Tibial artery (tissue), 4 donors: ENCODE data around the gene DNAI7.

Experiments
- DNase-seq, 2 donors: peaks; one replicate each; pipeline ENCODE4 v3.0.0-alpha.2; 2019
- H3K27ac ChIP-seq, 2 donors: fragments of 200-600 bp; sonication (generic) in 1 of 2; 1 replicate in 1 of 2; 2 replicates in 1 of 2; pipeline ENCODE4 v1.5.1; 2018 to 2019; ENCODE audit warnings: mild to moderate bottlenecking in 1 of 2
- H3K27me3 ChIP-seq, 2 donors: fragments of 200-600 bp; sonication (generic) in 1 of 2; one replicate each; pipeline versions ENCODE4 v1.5.1 to v1.6.0; 2016 to 2019
- H3K36me3 ChIP-seq, 3 donors: fragments of 200-600 bp; sonication (generic) in 2 of 3; one replicate each; pipeline ENCODE4 v1.5.1; 2016 to 2019; ENCODE audit warnings: mild to moderate bottlenecking in 2 of 3
- H3K4me1 ChIP-seq, 4 donors: fragments of 200-600 bp; sonication (generic) in 2 of 4; 1 replicate in 3 of 4; 2 replicates in 1 of 4; pipeline ENCODE4 v1.5.1; 2016 to 2019
- H3K4me3 ChIP-seq, 2 donors: fragments of 200-600 bp; sonication (generic) in 1 of 2; 1 replicate in 1 of 2; 2 replicates in 1 of 2; pipeline ENCODE4 v1.5.1; 2018 to 2019; ENCODE audit warnings: mild to moderate bottlenecking in 2 of 2
- H3K9me3 ChIP-seq, 3 donors: fragments of 200-600 bp; sonication (generic) in 1 of 3; one replicate each; pipeline ENCODE4 v1.5.1; 2016 to 2019
- intact Hi-C: fragments of 100-400 bp; cut with DNase I; formaldehyde crosslinking; loops from one replicate; pipeline ENCODE4 v1.15.0; 2023; ENCODE audit warnings: low total_unique reads
- TF ChIP-seq, protein P1 (sequence below), 2 experiments: fragments of 200-600 bp in 1 of 2; fragments of 450-650 bp in 1 of 2; IDR thresholded peaks; one replicate each; pipeline ENCODE4 v1.5.1; 2017 to 2019; ENCODE audit warnings: antibody characterized with exemption in 2 of 2, mild to moderate bottlenecking in 1 of 2, moderate library complexity in 1 of 2

Gene DNAI7

DNA sequence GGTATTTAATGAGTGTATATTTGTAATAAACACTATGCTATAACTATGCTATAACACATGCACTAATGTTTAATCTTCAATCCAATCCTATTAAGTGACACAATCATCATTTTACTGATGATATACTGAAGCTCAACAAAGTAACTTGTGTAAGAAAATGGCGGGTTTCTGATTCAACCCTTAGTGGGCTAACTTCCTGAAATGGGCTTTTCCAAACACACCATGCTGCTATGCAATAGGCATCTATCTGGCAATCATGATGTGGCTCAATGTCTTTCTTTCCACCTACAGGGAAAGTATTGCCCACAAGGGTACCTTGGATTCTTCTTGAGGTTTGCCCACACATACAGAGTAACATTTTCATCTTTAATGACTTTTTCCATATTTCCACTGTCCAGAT lies 48.3 kb downstream of the DNAI7 start:
- no peaks in the 10 kb centered on the region for H3K36me3 ChIP-seq
- H3K9me3 ChIP-seq = no peaks in the 10 kb centered on the region
- DNase-seq = no peak
- H3K27ac ChIP-seq = no peak overlapping the region
- H3K4me3 ChIP-seq = no peak overlapping the region
- intact Hi-C loops = no loop called here
- no peaks in the 10 kb centered on the region for H3K27me3 ChIP-seq
- peaks cover 0 to 5% (median 2%) of the 10 kb centered on the region in 4 donors for H3K4me1 ChIP-seq
- TF ChIP-seq, protein P1, sequence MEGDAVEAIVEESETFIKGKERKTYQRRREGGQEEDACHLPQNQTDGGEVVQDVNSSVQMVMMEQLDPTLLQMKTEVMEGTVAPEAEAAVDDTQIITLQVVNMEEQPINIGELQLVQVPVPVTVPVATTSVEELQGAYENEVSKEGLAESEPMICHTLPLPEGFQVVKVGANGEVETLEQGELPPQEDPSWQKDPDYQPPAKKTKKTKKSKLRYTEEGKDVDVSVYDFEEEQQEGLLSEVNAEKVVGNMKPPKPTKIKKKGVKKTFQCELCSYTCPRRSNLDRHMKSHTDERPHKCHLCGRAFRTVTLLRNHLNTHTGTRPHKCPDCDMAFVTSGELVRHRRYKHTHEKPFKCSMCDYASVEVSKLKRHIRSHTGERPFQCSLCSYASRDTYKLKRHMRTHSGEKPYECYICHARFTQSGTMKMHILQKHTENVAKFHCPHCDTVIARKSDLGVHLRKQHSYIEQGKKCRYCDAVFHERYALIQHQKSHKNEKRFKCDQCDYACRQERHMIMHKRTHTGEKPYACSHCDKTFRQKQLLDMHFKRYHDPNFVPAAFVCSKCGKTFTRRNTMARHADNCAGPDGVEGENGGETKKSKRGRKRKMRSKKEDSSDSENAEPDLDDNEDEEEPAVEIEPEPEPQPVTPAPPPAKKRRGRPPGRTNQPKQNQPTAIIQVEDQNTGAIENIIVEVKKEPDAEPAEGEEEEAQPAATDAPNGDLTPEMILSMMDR (IDR thresholded peaks at IDR 0.05) = no peak

DNA sequence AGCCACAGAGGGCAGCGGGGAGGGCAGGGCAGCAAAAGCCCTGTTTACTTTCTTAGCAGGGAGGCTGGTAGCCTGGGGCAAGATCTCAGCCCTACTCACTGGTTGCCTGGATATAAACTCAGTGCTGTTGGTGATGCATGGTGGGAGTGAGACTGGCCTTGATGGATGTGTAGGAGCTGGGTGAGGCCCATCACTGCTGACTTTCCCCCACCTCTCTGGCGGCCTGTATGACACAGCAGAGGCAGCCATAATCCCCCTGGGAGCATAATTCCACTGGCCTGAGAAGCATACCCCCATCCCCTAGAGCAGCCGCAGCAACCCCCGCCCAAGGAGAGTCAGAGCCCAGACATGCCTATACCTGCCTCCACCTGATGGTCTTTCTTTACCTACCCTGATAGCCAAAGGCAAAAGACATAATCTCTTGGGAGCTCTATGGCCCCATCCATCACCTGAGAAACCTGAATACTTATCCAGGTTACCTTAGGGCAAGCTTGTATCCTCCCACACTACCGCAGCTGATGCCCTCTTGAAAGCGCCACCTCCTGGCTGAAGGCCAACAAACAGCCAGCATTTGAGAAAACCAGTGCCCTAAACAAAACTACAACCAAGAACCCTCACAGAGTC lies 59.3 kb downstream of the DNAI7 start:
- intact Hi-C loops = no loop called here
- no peaks in the 10 kb centered on the region for H3K4me1 ChIP-seq
- H3K27ac ChIP-seq = no peak overlapping the region
- H3K9me3 ChIP-seq = peaks cover 0 to 5% (median 0%) of the 10 kb centered on the region in 3 donors
- H3K27me3 ChIP-seq = no peaks in the 10 kb centered on the region
- TF ChIP-seq, protein P1 (IDR thresholded peaks at IDR 0.05) = no peak
- DNase-seq = no peak
- no peak overlapping the region for H3K4me3 ChIP-seq
- H3K36me3 ChIP-seq = no peaks in the 10 kb centered on the region

DNA sequence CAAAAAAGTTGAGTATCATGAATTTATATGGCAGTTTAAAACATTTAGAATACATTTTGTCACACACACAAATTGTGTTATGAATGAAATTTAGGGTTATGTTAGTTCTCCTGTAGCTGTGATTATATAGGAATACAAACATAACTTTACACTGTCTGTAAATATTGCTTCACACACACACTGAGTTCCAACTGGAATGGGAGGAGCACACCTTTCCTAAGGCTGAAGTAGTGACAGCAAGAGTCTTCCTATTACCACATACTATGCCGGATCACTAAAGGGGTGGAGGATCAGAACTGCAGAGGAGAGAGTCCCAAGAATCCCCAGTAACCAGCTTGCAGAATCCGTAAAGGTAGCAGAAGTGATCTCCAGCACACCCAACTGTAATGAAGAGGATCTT lies 63.7 kb downstream of the DNAI7 start:
- H3K27ac ChIP-seq = no peak overlapping the region
- no peaks in the 10 kb centered on the region for H3K9me3 ChIP-seq
- H3K4me3 ChIP-seq = no peak overlapping the region
- TF ChIP-seq, protein P1 (IDR thresholded peaks at IDR 0.05) = no peak
- no peak for DNase-seq
- no peaks in the 10 kb centered on the region for H3K27me3 ChIP-seq
- H3K4me1 ChIP-seq = no peaks in the 10 kb centered on the region
- no peaks in the 10 kb centered on the region for H3K36me3 ChIP-seq
- intact Hi-C loops = loop anchor here (5.0 kb wide), 1 partner anchor 139 kb away; no protein-coding TSS in a partner anchor

DNA sequence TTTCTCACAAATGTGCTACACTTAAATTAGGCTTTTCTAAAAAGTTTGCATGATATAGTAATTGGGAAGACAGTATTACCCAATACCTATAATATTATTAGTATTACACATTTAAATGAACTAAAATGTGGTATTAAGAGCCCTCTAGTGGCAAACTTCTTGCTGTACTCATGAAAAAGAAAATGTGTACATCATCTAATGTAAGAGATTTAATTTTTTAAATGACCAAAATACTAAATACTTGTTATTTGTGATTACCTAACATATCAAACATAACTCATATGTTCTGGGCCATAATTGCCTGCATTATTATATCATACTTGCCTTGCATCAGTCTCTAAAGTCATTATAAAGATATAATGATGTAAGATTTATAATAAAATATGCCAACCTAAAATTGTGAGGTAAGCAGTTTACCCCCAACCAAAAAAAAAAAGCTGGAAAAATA lies 64.2 kb downstream of the DNAI7 start:
- H3K27ac ChIP-seq = no peak overlapping the region
- H3K4me3 ChIP-seq = no peak overlapping the region
- H3K4me1 ChIP-seq = no peaks in the 10 kb centered on the region
- intact Hi-C loops = loop anchor here (5.0 kb wide), 1 partner anchor 138 kb away; no protein-coding TSS in a partner anchor
- no peak for DNase-seq
- H3K9me3 ChIP-seq = no peaks in the 10 kb centered on the region
- H3K27me3 ChIP-seq = no peaks in the 10 kb centered on the region
- H3K36me3 ChIP-seq = no peaks in the 10 kb centered on the region
- TF ChIP-seq, protein P1 (IDR thresholded peaks at IDR 0.05) = peak; percentile 58 to 60

DNA sequence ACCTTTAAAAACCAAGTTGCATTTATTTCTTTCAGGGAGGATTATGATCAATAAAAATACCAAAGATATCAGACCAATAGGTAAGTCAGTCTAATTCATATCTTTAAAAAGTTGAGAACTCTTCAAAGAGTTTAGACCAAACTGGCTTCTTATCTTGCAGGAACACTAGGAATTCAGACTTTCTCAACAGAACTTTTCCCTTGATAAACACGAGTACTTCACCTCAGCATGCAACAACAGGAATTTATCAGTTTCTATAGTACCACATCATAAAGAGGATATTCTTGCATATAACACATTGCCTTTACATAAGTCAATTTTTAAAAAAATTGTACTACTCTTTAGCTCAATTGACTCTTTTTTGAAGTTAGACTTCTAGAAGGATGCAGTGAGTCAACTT lies 68.2 kb downstream of the DNAI7 start:
- Histone ChIP-seq H3K4me3 (no peak overlapping the region), H3K27me3 (no peaks in the 10 kb centered on the region), H3K9me3 (no peaks in the 10 kb centered on the region), H3K27ac (no peak overlapping the region), H3K4me1 (no peaks in the 10 kb centered on the region), H3K36me3 (no peaks in the 10 kb centered on the region)
- intact Hi-C loops = no loop called here
- TF ChIP-seq, protein P1 (IDR thresholded peaks at IDR 0.05) = no peak
- DNase-seq = no peak
